Measurements from ENCODE around the gene NRF1.

Gene NRF1

GRCh38 chr7:129801882-129802281 is 190.4 kb downstream of the NRF1 start:
- DNase-seq = no peak

- DNase-seq = no peak
Observed at GRCh38 chr7:129803546-129804081, 192.1 kb downstream of the NRF1 start.

- DNase-seq = no peak
Observed at GRCh38 chr7:129804111-129804889, 192.8 kb downstream of the NRF1 start.

GRCh38 chr7:129804890-129805719 is 193.6 kb downstream of the NRF1 start:
- DNase-seq = no peak

Measured in hypothalamus (tissue), 51 donors.